Measurements from ENCODE around the gene PLXNC1.

Gene PLXNC1

GRCh38 chr12:94135896-94136295 lies 12.5 kb upstream of the PLXNC1 start:
- DNase-seq (ENCODE audit: low read depth), result no peak

GRCh38 chr12:94139816-94140215 lies 8.6 kb upstream of the PLXNC1 start:
- no peak for DNase-seq (ENCODE audit: low read depth)

- DNase-seq (ENCODE audit: low read depth), result no peak
Observed at GRCh38 chr12:94140556-94140955, 7.8 kb upstream of the PLXNC1 start.

GRCh38 chr12:94141004-94141764 lies 7.2 kb upstream of the PLXNC1 start:
- DNase-seq (ENCODE audit: low read depth), result no peak

- DNase-seq (ENCODE audit: low read depth), result no peak
Observed at GRCh38 chr12:94141892-94142291, 6.5 kb upstream of the PLXNC1 start.

- DNase-seq (ENCODE audit: low read depth), result no peak
Observed at GRCh38 chr12:94143438-94143837, 4.9 kb upstream of the PLXNC1 start.

- no peak for DNase-seq (ENCODE audit: low read depth)
Observed at GRCh38 chr12:94143951-94144350, 4.4 kb upstream of the PLXNC1 start.

- no peak for DNase-seq (ENCODE audit: low read depth)
Observed at GRCh38 chr12:94144781-94145180, 3.6 kb upstream of the PLXNC1 start.

- no peak for DNase-seq (ENCODE audit: low read depth)
Observed at GRCh38 chr12:94145191-94145983, 3.0 kb upstream of the PLXNC1 start.

GRCh38 chr12:94146166-94146936 lies 2.0 kb upstream of the PLXNC1 start:
- no peak for DNase-seq (ENCODE audit: low read depth)

GRCh38 chr12:94147387-94147990 lies 888 bp upstream of the PLXNC1 start:
- no peak for DNase-seq (ENCODE audit: low read depth)

GRCh38 chr12:94148739-94149118 lies 352 bp downstream of the PLXNC1 start:
- DNase-seq (ENCODE audit: low read depth), result no peak

- DNase-seq (ENCODE audit: low read depth), result no peak
Observed at GRCh38 chr12:94149119-94149780, 873 bp downstream of the PLXNC1 start.

GRCh38 chr12:94149781-94150239 lies 1.4 kb downstream of the PLXNC1 start:
- no peak for DNase-seq (ENCODE audit: low read depth)

GRCh38 chr12:94150240-94151121 lies 2.1 kb downstream of the PLXNC1 start:
- no peak for DNase-seq (ENCODE audit: low read depth)

- no peak for DNase-seq (ENCODE audit: low read depth)
Observed at GRCh38 chr12:94151582-94151981, 3.2 kb downstream of the PLXNC1 start.

- DNase-seq (ENCODE audit: low read depth), result no peak
Observed at GRCh38 chr12:94152292-94153078, 4.1 kb downstream of the PLXNC1 start.

- no peak for DNase-seq (ENCODE audit: low read depth)
Observed at GRCh38 chr12:94157181-94157580, 8.8 kb downstream of the PLXNC1 start.

- no peak for DNase-seq (ENCODE audit: low read depth)
Observed at GRCh38 chr12:94157981-94158411, 9.6 kb downstream of the PLXNC1 start.

- DNase-seq (ENCODE audit: low read depth), result no peak
Observed at GRCh38 chr12:94158666-94159065, 10.3 kb downstream of the PLXNC1 start.

Data from HS-27A (cell line).